GM18909 (cell line): ENCODE results near the gene KDM3A.
A peak's percentile ranks its signal among the peaks of the same experiment; 100 is the strongest.

ENCODE experiments used
- ATAC-seq: cut with Tn5 transposase; IDR thresholded peaks from one replicate; pipeline ENCODE4 v1.9.1; 2021; ENCODE audit warnings: mild to moderate bottlenecking; ENCODE audit not compliant: unreplicated experiment, poor library complexity

KDM3A gene

GRCh38 chr2:86440631-86441391, at the start of gene KDM3A:
Gene KDM3A (plus strand): TSS chr2:86441371. CDS start chr2:86442048, 677 bp downstream.
- peak; percentile 84 for ATAC-seq

- ATAC-seq = no peak
These were observed 48.2 kb upstream of the KDM3A start for GRCh38 chr2:86392873-86393518.

- no peak for ATAC-seq
These were observed 47.4 kb upstream of the KDM3A start for GRCh38 chr2:86393521-86394491.

- no peak for ATAC-seq
These were observed 44.8 kb upstream of the KDM3A start for GRCh38 chr2:86396291-86396785.

- ATAC-seq = no peak
These were observed 43.2 kb upstream of the KDM3A start for GRCh38 chr2:86397986-86398385.

- ATAC-seq = no peak
These were observed 42.4 kb upstream of the KDM3A start for GRCh38 chr2:86398500-86399474.

- ATAC-seq = no peak
These were observed 40.9 kb upstream of the KDM3A start for GRCh38 chr2:86400321-86400720.

GRCh38 chr2:86410581-86410980, 30.6 kb upstream of the KDM3A start:
- no peak for ATAC-seq

- ATAC-seq = no peak
These were observed 29.8 kb upstream of the KDM3A start for GRCh38 chr2:86411396-86411795.

- ATAC-seq = no peak
These were observed 29.2 kb upstream of the KDM3A start for GRCh38 chr2:86412007-86412406.

GRCh38 chr2:86413296-86414094, 27.7 kb upstream of the KDM3A start:
- ATAC-seq = no peak

GRCh38 chr2:86414996-86415395, 26.2 kb upstream of the KDM3A start:
- ATAC-seq = no peak

GRCh38 chr2:86416146-86416545, 25.0 kb upstream of the KDM3A start:
- ATAC-seq = no peak

GRCh38 chr2:86417961-86418360, 23.2 kb upstream of the KDM3A start:
- no peak for ATAC-seq

GRCh38 chr2:86420913-86421312, 20.3 kb upstream of the KDM3A start:
- ATAC-seq = no peak

- ATAC-seq = no peak
These were observed 14.9 kb upstream of the KDM3A start for GRCh38 chr2:86426271-86426670.

- ATAC-seq = no peak
These were observed 11.8 kb upstream of the KDM3A start for GRCh38 chr2:86429335-86429734.

GRCh38 chr2:86430368-86430767, 10.8 kb upstream of the KDM3A start:
- no peak for ATAC-seq

- ATAC-seq = no peak
These were observed 8.0 kb upstream of the KDM3A start for GRCh38 chr2:86433137-86433536.
